Measurements from ENCODE around the gene B4GALNT3. TPM values are rescaled to one million over a fixed set of nuclear protein-coding genes. Genes with fewer than 3 reads are reported as not detected.

The B4GALNT3 gene
- total RNA-seq, 1 donor from 2014 or later: 2.9 TPM

GRCh38 chr12:570921-571794 lies 111.4 kb downstream of the B4GALNT3 start:
- peaks cover 52% of the 10 kb centered on the region for H3K4me1 Mint-ChIP-seq (ENCODE audit: low read depth)
- peak overlapping the region; percentile 80 for H3K4me3 Mint-ChIP-seq (ENCODE audit: unreplicated experiment)
- peak overlapping the region; percentile 91 for H3K27ac Mint-ChIP-seq (ENCODE audit: unreplicated experiment)
- no peak for DNase-seq (ENCODE audit: low spot score)
- no peak for TF ChIP-seq CTCF (IDR thresholded peaks at IDR 0.05)
- peaks cover 5% of the 10 kb centered on the region for H3K9me3 Mint-ChIP-seq (ENCODE audit: low read depth)
- H3K27me3 Mint-ChIP-seq (ENCODE audit: low read depth): no peaks in the 10 kb centered on the region
- H3K36me3 Mint-ChIP-seq (ENCODE audit: low read depth): no peaks in the 10 kb centered on the region

- Mint-ChIP-seq H3K4me1 (ENCODE audit: low read depth) (peaks cover 58% of the 10 kb centered on the region), H3K9me3 (ENCODE audit: low read depth) (peaks cover 5% of the 10 kb centered on the region), H3K27ac (ENCODE audit: unreplicated experiment) (peak overlapping the region; percentile 91), H3K36me3 (ENCODE audit: low read depth) (no peaks in the 10 kb centered on the region), H3K27me3 (ENCODE audit: low read depth) (no peaks in the 10 kb centered on the region), H3K4me3 (ENCODE audit: unreplicated experiment) (no peak overlapping the region)
- no peak for TF ChIP-seq CTCF (IDR thresholded peaks at IDR 0.05)
- DNase-seq (ENCODE audit: low spot score): no peak
These were observed 112.2 kb downstream of the B4GALNT3 start for GRCh38 chr12:571795-572531.

GRCh38 chr12:572532-572899 lies 112.8 kb downstream of the B4GALNT3 start:
- Mint-ChIP-seq H3K36me3 (ENCODE audit: low read depth) (no peaks in the 10 kb centered on the region), H3K4me1 (ENCODE audit: low read depth) (peaks cover 58% of the 10 kb centered on the region), H3K27me3 (ENCODE audit: low read depth) (no peaks in the 10 kb centered on the region), H3K9me3 (ENCODE audit: low read depth) (peaks cover 5% of the 10 kb centered on the region), H3K27ac (ENCODE audit: unreplicated experiment) (peak overlapping the region; percentile 22), H3K4me3 (ENCODE audit: unreplicated experiment) (no peak overlapping the region)
- DNase-seq (ENCODE audit: low spot score): no peak
- TF ChIP-seq CTCF (IDR thresholded peaks at IDR 0.05): no peak

- no peaks in the 10 kb centered on the region for H3K27me3 Mint-ChIP-seq (ENCODE audit: low read depth)
- H3K4me1 Mint-ChIP-seq (ENCODE audit: low read depth): peaks cover 58% of the 10 kb centered on the region
- no peak overlapping the region for H3K4me3 Mint-ChIP-seq (ENCODE audit: unreplicated experiment)
These were observed 113.5 kb downstream of the B4GALNT3 start for GRCh38 chr12:573232-573631.

More at GRCh38 chr12:573232-573631, 113.5 kb downstream of the B4GALNT3 start:
- Mint-ChIP-seq H3K9me3 (ENCODE audit: low read depth) (peaks cover 5% of the 10 kb centered on the region), H3K27ac (ENCODE audit: unreplicated experiment) (no peak overlapping the region), H3K36me3 (ENCODE audit: low read depth) (no peaks in the 10 kb centered on the region)
- TF ChIP-seq CTCF (IDR thresholded peaks at IDR 0.05): no peak
- no peak for DNase-seq (ENCODE audit: low spot score)
